NCI-H2196 (cell line): ENCODE data around the gene RELB.
A peak's percentile ranks its signal among the peaks of the same experiment; 100 is the strongest.
"Not testable (repeated sequence)": the region's sequence is repeated elsewhere in the genome, so short reads cannot be mapped to it uniquely, and the experiment has no call there.

ENCODE experiments used
- DNase-seq: peaks from one replicate; lab custom pipeline; 2025; ENCODE audit not compliant: unreplicated experiment; lab: John Stamatoyannopoulos, UW

RELB gene

GRCh38 chr19:45001087-45001739 is at the start of gene RELB:
TSS of gene RELB (plus strand) at chr19:45001464. CDS start at chr19:45001580, 116 bp downstream.
- DNase-seq: peak; percentile 96

- DNase-seq: no peak
Measured at GRCh38 chr19:44954278-44954648, 47.0 kb upstream of the RELB start.

DNA sequence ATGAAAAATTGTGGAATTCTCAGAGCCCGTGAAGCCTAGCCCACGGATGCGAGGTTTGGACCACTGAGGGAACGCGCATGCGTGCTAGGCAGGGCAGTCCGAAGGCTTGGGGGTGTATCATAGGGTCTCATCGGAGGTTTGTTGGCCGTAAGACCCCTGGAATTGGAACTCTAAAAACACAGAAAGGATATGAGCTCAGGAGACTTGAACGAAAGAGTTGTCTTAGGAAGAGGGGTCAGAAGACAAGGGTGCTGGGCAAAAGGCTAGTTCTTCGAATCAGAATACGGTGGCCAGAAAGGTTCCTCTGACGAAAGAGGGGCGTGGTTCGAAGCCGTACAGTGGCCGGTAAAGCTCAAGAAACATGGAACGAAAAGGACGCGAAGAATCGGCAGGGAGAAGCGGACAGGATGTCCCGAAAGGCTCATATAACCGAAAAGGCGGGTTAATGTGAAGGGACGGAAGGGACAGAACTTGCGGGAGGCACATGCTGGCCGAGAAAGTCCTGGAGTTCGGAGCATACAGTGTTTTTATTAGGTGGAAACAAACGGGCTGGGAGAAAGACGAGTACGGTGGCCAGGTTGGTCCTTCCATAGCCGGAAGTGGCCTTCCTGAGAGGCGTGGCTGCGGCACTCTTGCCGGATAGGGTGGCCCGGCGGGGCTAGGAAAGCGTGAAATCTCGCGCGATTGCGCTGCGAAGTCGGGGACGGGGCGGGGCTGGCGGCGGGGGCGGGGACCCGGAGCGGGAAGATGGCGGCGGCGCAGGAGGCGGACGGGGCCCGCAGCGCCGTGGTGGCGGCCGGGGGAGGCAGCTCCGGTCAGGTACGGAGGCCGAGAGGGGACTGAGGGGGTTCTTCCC is 46.4 kb upstream of the RELB start, which contains the start of gene CLPTM1:
Gene CLPTM1, plus strand, starts transcription at position 732 of the 856 bp plus-strand sequence. Its CDS starts 16 bp downstream, at position 748.
- peak; percentile 96 for DNase-seq

GRCh38 chr19:44955505-44956439 is 45.5 kb upstream of the RELB start:
- DNase-seq: no peak

DNA sequence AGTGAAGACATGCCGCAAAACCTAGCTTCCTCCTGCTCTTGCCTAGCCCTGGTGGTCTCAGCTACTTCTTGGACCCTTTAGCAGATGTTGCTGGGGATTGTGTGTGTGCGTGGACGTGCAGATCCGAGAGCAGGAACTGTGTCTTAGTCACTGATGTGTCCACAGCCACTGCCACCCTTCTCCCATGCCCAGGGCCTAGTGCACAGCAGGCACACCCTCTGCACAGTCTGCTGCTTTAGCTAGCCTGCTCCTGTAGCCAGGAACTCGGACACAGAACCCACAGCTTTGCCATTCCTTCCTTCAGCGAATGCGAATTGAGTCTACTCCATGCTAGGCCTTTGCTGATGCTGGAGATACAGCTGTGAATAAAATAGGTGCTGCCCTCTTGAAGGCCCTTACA is 43.7 kb upstream of the RELB start:
- DNase-seq: no peak

DNA sequence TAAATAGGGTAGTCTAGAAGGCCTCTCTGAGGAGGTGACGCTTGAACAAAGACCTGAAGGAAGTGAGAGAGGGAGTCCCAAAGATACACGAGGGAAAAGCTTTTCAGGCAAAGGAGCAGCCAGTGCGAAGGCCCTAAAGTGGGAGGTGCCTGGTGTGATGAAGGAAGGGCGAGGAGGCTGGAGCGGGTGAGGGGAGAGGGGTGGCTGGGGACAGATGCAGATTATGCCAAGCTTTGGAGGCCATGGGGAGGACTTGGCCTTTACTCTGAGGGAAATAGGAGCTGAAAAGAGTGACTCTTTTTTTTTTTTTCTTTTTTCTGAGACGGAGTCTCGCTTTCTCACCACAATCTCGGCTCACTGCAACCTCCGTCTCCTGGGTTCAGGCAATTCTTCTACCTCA is 43.2 kb upstream of the RELB start:
- no peak for DNase-seq

- no peak for DNase-seq
Measured at GRCh38 chr19:44959691-44960090, 41.6 kb upstream of the RELB start.

GRCh38 chr19:44960906-44961728 is 40.1 kb upstream of the RELB start:
- no peak for DNase-seq

DNA sequence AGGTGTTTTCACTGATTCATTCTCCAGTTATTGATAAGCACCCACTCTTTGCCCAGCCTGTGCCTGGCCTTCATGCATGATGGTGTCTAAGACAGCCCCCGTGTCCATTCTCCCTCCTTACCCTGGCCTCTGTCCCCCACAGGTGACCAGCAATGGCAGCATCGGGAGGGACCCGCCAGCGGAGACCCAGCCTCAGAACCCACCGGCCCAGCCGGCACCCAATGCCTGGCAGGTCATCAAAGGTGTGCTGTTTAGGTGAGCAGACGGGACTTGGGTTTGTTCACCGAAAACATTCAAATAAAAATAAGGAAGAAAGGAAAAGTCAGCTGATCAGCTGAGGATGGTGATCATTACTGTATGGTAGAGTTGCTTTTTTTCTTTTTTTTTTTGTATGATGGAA is 39.4 kb upstream of the RELB start:
- DNase-seq: no peak

- DNase-seq: no peak
Measured at GRCh38 chr19:44968118-44968517, 33.1 kb upstream of the RELB start.

DNA sequence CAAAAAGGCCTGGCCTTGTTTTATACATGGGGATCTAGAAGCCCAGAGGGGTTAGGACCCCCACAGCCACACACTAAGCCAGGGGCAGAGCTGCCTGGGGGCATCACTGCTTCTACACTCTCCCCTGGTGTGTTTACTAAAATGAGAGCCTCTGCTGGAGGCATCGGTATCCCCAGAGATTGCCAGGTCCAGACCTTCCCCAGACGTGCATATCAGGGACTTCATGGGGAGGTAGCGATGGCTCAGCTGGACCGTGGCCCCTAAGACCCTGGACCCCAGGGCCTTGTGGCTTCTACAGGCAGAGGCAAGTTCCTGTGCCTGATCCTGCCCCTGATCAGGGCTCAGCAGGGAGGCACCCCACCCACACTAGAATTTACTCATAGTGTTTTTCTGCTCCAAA is 32.6 kb upstream of the RELB start:
- DNase-seq: no peak

GRCh38 chr19:44969437-44969836 is 31.8 kb upstream of the RELB start:
- DNase-seq: no peak

DNA sequence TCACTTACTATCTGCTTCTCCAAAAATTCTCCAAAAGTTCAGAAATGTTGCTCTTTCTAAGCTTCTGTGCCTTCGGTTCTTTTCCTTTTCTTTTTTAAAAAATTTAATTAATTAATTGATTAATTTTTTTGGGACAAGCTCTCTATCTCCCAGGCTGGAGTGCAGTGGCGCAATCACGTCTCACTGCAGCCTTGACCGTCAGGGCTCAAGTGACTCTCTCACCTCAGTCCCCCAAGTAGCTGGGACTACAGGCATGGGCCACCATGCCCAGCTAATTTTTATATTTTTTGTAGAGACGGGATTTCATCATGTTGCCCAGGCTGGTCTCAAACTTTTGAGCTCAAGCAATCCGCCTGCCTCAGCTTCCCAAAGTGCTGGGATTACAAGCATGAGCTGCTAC is 29.8 kb upstream of the RELB start:
- not testable (repeated sequence) for DNase-seq

GRCh38 chr19:44972802-44973201 is 28.5 kb upstream of the RELB start:
- DNase-seq: no peak

- no peak for DNase-seq
Measured at GRCh38 chr19:44973982-44974735, 27.1 kb upstream of the RELB start.

DNA sequence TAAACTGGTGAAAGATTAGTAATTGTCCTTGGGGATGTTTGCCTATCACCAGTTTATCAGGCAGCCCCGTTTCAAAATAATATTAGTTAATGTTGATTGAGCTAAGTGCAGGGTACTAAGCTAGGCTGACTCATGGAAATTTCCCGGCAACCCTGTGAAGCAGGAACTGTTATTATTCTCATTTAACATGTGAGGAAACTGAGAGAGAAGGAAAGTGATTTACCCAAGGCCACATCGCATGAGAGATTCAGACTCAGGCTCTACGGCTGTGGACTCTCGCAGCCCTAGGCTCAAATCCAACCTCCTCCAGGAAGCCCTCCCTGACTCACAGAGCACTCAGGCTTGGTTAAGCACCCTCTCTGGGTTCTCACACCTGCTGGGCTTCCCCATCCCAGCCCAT is 26.4 kb upstream of the RELB start:
- DNase-seq: no peak

- no peak for DNase-seq
Measured at GRCh38 chr19:44975444-44975843, 25.8 kb upstream of the RELB start.

- no peak for DNase-seq
Measured at GRCh38 chr19:44984005-44984404, 17.3 kb upstream of the RELB start.

- no peak for DNase-seq
Measured at GRCh38 chr19:44985445-44985844, 15.8 kb upstream of the RELB start.

GRCh38 chr19:44986389-44986788 is 14.9 kb upstream of the RELB start:
- DNase-seq: no peak
